Measurements from ENCODE around the gene IFIT3. TPM values are rescaled to one million over a fixed set of nuclear protein-coding genes. Genes with fewer than 3 reads are reported as not detected.

IFIT3 gene
- total and polyA plus RNA-seq, 9 of the 15 experiments (the other 6 are each of a cell fraction or from before 2014, with no cell fraction given), result 0.23 to 2.2 (median 0.77) TPM

- TF ChIP-seq ZNF586 (CRISPR knock-in tag; conservative IDR thresholded peaks at IDR 0.05) (no peak), SNIP1 (IDR thresholded peaks at IDR 0.05; ENCODE audit: low read depth) (no peak), ZBTB34 (CRISPR knock-in tag; IDR thresholded peaks at IDR 0.05) (no peak), ZBTB40 (IDR thresholded peaks at IDR 0.05) (no peak), ZBTB40 (CRISPR knock-in tag; IDR thresholded peaks at IDR 0.05) (no peak), EZH2 (IDR thresholded peaks at IDR 0.05; ENCODE audit: borderline replicate concordance, low read depth, low read length) (no peak), RUNX1 (IDR thresholded peaks at IDR 0.05; ENCODE audit: low read depth) (no peak), TCFL5 (CRISPR knock-in tag; conservative IDR thresholded peaks at IDR 0.05) (no peak)
- Histone ChIP-seq H3K9ac (ENCODE audit: insufficient read depth in 1 of 2, low read depth in 2 of 2, low read length in 2 of 2) (no peak overlapping the region), H3K4me2 (ENCODE audit: insufficient read depth, low read length) (no peak overlapping the region), H2AFZ (ENCODE audit: low read depth, low read length) (no peak overlapping the region), H3K79me2 (ENCODE audit: control insufficient read depth, insufficient read depth, low read length) (no peaks in the 10 kb centered on the region), H3K36me3 (ENCODE audit: control insufficient read depth, insufficient read depth, low read length) (no peaks in the 10 kb centered on the region), H3K27ac (ENCODE audit: extremely low read depth, low read depth, low read length) (no peak overlapping the region), H3K9me1 (ENCODE audit: control insufficient read depth, insufficient read depth, low read length) (no peaks in the 10 kb centered on the region), H4K20me1 (replicated peaks; ENCODE audit: control insufficient read depth, insufficient read depth, low read length) (no peaks in the 10 kb centered on the region), H3K27me3 (ENCODE audit: control insufficient read depth in 2 of 2, insufficient read depth in 2 of 2, low read length in 2 of 2) (peaks cover 0 to 6% of the 10 kb centered on the region in 2 experiments; a peak in 2 of 5 replicates), H3K9me3 (replicated peaks; ENCODE audit: control insufficient read depth, insufficient read depth, low read depth, low read length) (no peaks in the 10 kb centered on the region), H3K4me1 (replicated peaks in 1 of 2; ENCODE audit: control insufficient read depth in 2 of 2, insufficient read depth in 2 of 2, low read length in 2 of 2) (no peaks in the 10 kb centered on the region), H3K4me3 (no peak overlapping the region)
- ATAC-seq (no peak), DNase-seq (ENCODE audit: extremely low read depth in 1 of 4, low spot score in 3 of 4) (no peak), FAIRE-seq (no peak)
- BruUV-seq (replicated peaks), result no TSS peak
- intact Hi-C loops (cut with micrococcal nuclease) (no loop called here), in situ Hi-C loops (cut with MboI) (no loop called here)
- ChIA-PET POLR2A (no interaction called here), CTCF (ENCODE audit: low intra/inter-chr PET ratio) (no interaction called here)
- 12% methylated on average over 4 of the region's 4 CpGs for WGBS (ENCODE audit: insufficient coverage, low coverage, missing lambda C conversion rate)
Measured at GRCh38 chr10:89308736-89309135, 19.1 kb upstream of the IFIT3 start.

Measured in K562 (cell line).